Measurements from ENCODE around the gene HELB. TPM values are rescaled to one million over a fixed set of nuclear protein-coding genes. Genes with fewer than 3 reads are reported as not detected.
A peak's percentile ranks its signal among the peaks of the same experiment; 100 is the strongest.

Gene HELB
- total RNA-seq, 1 experiment from 2014 or later, result 4.1 TPM

GRCh38 chr12:66269142-66269541, 33.2 kb upstream of the HELB start:
- Histone ChIP-seq H3K4me1 (ENCODE audit: insufficient read depth, low read length, poor library complexity, severe bottlenecking) (no peaks in the 10 kb centered on the region), H3K27me3 (replicated peaks; ENCODE audit: insufficient read depth, low read depth, low read length, poor library complexity) (no peaks in the 10 kb centered on the region), H3K9me3 (ENCODE audit: low read depth, low read length, poor library complexity, severe bottlenecking) (no peaks in the 10 kb centered on the region), H3K36me3 (ENCODE audit: insufficient read depth, low read length, poor library complexity, severe bottlenecking) (no peaks in the 10 kb centered on the region), H3K27ac (ENCODE audit: low read depth, low read length, poor library complexity, severe bottlenecking) (no peak overlapping the region), H3K4me3 (ENCODE audit: low read depth, low read length, poor library complexity, severe bottlenecking) (no peak overlapping the region)
- intact Hi-C loops (cut with micrococcal nuclease; ENCODE audit: unreplicated experiment), result loop anchor here (2.0 to 5.0 kb wide), 2 partner anchors 140 to 423 kb away; no protein-coding TSS in a partner anchor
- ChIA-PET CTCF (interaction anchor here (1.3 kb wide), 1 partner anchor 124 kb away, joined by 7 read pairs; no protein-coding TSS in a partner anchor), POLR2A (ENCODE audit: low non-redundant PET) (no interaction called here)
- BruUV-seq (replicated peaks), result no TSS peak
- no peak for TF ChIP-seq EZH2 (IDR thresholded peaks at IDR 0.05; ENCODE audit: borderline replicate concordance, low read depth, low read length, poor library complexity, severe bottlenecking)
- TF ChIP-seq CTCF (conservative IDR thresholded peaks at IDR 0.05; ENCODE audit: low read depth, low read length), result no peak
- no peak for DNase-seq (ENCODE audit: low spot score)

GRCh38 chr12:66269757-66270383, 32.4 kb upstream of the HELB start:
- ChIA-PET POLR2A (ENCODE audit: low non-redundant PET) (interaction anchor here (0.6 kb wide), 1 partner anchor 238 kb away, joined by 3 read pairs; no protein-coding TSS in a partner anchor), CTCF (interaction anchor here (1.3 kb wide), 1 partner anchor 125 kb away, joined by 7 read pairs; no protein-coding TSS in a partner anchor)
- BruUV-seq (replicated peaks), result no TSS peak
- H3K36me3 ChIP-seq (ENCODE audit: insufficient read depth, low read length, poor library complexity, severe bottlenecking), result no peaks in the 10 kb centered on the region
- no peaks in the 10 kb centered on the region for H3K9me3 ChIP-seq (ENCODE audit: low read depth, low read length, poor library complexity, severe bottlenecking)
- H3K27me3 ChIP-seq (replicated peaks; ENCODE audit: insufficient read depth, low read depth, low read length, poor library complexity), result no peaks in the 10 kb centered on the region
- peak; percentile 67 for DNase-seq (ENCODE audit: low spot score)
- H3K27ac ChIP-seq (ENCODE audit: low read depth, low read length, poor library complexity, severe bottlenecking), result no peak overlapping the region
- no peaks in the 10 kb centered on the region for H3K4me1 ChIP-seq (ENCODE audit: insufficient read depth, low read length, poor library complexity, severe bottlenecking)
- intact Hi-C loops (cut with micrococcal nuclease; ENCODE audit: unreplicated experiment), result loop anchor here (2.0 to 5.0 kb wide), 2 partner anchors 139 to 422 kb away; no protein-coding TSS in a partner anchor
- H3K4me3 ChIP-seq (ENCODE audit: low read depth, low read length, poor library complexity, severe bottlenecking), result no peak overlapping the region
- TF ChIP-seq EZH2 (IDR thresholded peaks at IDR 0.05; ENCODE audit: borderline replicate concordance, low read depth, low read length, poor library complexity, severe bottlenecking), result no peak
- peak; percentile 78 for TF ChIP-seq CTCF (conservative IDR thresholded peaks at IDR 0.05; ENCODE audit: low read depth, low read length)

GRCh38 chr12:66270613-66271012, 31.7 kb upstream of the HELB start:
- TF ChIP-seq EZH2 (IDR thresholded peaks at IDR 0.05; ENCODE audit: borderline replicate concordance, low read depth, low read length, poor library complexity, severe bottlenecking) (no peak), CTCF (conservative IDR thresholded peaks at IDR 0.05; ENCODE audit: low read depth, low read length) (no peak)
- BruUV-seq (replicated peaks), result no TSS peak
- Histone ChIP-seq H3K4me1 (ENCODE audit: insufficient read depth, low read length, poor library complexity, severe bottlenecking) (no peaks in the 10 kb centered on the region), H3K9me3 (ENCODE audit: low read depth, low read length, poor library complexity, severe bottlenecking) (no peaks in the 10 kb centered on the region), H3K27me3 (replicated peaks; ENCODE audit: insufficient read depth, low read depth, low read length, poor library complexity) (no peaks in the 10 kb centered on the region), H3K27ac (ENCODE audit: low read depth, low read length, poor library complexity, severe bottlenecking) (no peak overlapping the region), H3K36me3 (ENCODE audit: insufficient read depth, low read length, poor library complexity, severe bottlenecking) (no peaks in the 10 kb centered on the region), H3K4me3 (ENCODE audit: low read depth, low read length, poor library complexity, severe bottlenecking) (no peak overlapping the region)
- CTCF ChIA-PET, result no interaction called here
- POLR2A ChIA-PET (ENCODE audit: low non-redundant PET), result interaction anchor here (0.6 kb wide), 1 partner anchor 237 kb away, joined by 3 read pairs; no protein-coding TSS in a partner anchor
- intact Hi-C loops (cut with micrococcal nuclease; ENCODE audit: unreplicated experiment), result no loop called here
- no peak for DNase-seq (ENCODE audit: low spot score)

Measured in A673 (cell line).